Endothelial cell of umbilical vein (primary cell): ENCODE measurements around the gene DPH6.

Experiments
- EZH2 ChIP-seq: IDR thresholded peaks from 2 replicates; pipeline ENCODE4 v1.6.1; 2012; ENCODE audit warnings: borderline replicate concordance, low read depth, mild to moderate bottlenecking, moderate library complexity, low read length, inconsistent platforms; ENCODE audit not compliant: severe bottlenecking
- POLR2AphosphoS5 ChIP-seq: IDR thresholded peaks from 2 replicates; pipeline ENCODE4 v1.6.1; 2012; ENCODE audit warnings: low read depth, mild to moderate bottlenecking, control low read depth, low read length, moderate library complexity; ENCODE audit not compliant: insufficient read depth
- TF ChIP-seq, protein P1 (sequence below), 2 donors: IDR thresholded peaks; 1 replicate in 1 of 2; 2 replicates in 1 of 2; pipeline ENCODE4 v1.5.1; 2011; ENCODE audit warnings: low read length in 2 of 2, mild to moderate bottlenecking in 2 of 2, moderate library complexity in 2 of 2, control low read depth in 1 of 2, inconsistent platforms in 1 of 2, low read depth in 1 of 2; ENCODE audit not compliant: insufficient read depth in 1 of 2; ENCODE audit errors: extremely low read depth in 1 of 2

DNA sequence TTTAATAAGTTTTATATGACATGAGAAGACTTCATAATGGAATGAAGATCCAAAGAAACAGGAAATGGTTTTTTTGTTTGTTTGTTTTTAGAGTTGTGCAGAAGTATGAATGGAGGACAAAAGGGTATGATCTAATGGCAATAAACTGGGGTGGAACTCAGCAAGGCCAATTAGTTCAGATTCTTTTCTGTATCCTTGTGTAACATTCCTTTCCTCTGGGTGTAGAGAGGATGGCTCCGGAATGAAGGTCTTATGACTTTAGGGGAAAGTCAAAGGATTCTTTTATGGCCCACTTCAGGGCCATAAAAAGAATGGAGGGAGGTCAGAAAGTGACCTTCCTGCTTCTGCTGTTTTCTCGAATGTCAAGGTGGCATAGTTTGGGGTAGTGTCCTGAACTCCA, 152.6 kb downstream of the DPH6 start:
- TF ChIP-seq, protein P1, sequence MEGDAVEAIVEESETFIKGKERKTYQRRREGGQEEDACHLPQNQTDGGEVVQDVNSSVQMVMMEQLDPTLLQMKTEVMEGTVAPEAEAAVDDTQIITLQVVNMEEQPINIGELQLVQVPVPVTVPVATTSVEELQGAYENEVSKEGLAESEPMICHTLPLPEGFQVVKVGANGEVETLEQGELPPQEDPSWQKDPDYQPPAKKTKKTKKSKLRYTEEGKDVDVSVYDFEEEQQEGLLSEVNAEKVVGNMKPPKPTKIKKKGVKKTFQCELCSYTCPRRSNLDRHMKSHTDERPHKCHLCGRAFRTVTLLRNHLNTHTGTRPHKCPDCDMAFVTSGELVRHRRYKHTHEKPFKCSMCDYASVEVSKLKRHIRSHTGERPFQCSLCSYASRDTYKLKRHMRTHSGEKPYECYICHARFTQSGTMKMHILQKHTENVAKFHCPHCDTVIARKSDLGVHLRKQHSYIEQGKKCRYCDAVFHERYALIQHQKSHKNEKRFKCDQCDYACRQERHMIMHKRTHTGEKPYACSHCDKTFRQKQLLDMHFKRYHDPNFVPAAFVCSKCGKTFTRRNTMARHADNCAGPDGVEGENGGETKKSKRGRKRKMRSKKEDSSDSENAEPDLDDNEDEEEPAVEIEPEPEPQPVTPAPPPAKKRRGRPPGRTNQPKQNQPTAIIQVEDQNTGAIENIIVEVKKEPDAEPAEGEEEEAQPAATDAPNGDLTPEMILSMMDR (IDR thresholded peaks at IDR 0.05; ENCODE audit: extremely low read depth in 1 of 2, insufficient read depth in 1 of 2, low read depth in 1 of 2, low read length in 2 of 2): no peak
- TF ChIP-seq POLR2AphosphoS5 (no peak), EZH2 (no peak)
